Smooth muscle cell (in vitro differentiated cells): Measurements from ENCODE around the gene CD300A. TPM values are rescaled to one million over a fixed set of nuclear protein-coding genes. Genes with fewer than 3 reads are reported as not detected.

ENCODE experiments used
- DNase-seq: peaks from one replicate; lab custom pipeline; 2025; ENCODE audit not compliant: unreplicated experiment; lab: John Stamatoyannopoulos, UW
- H2AFZ ChIP-seq: fragments of 200-600 bp; sonication (generic); 2 replicates; pipeline ENCODE4 v1.6.0; 2016; ENCODE audit warnings: antibody characterized with exemption, low read depth, mild to moderate bottlenecking
- H3F3A ChIP-seq: fragments of 200-600 bp; sonication (generic); 2 replicates; pipeline ENCODE4 v1.6.0; 2017; ENCODE audit warnings: antibody characterized with exemption, low read depth
- H3K27ac ChIP-seq: fragments of 200-600 bp; sonication (generic); 2 replicates; pipeline ENCODE4 v1.5.1; 2016; ENCODE audit warnings: low read depth, mild to moderate bottlenecking
- H3K27me3 ChIP-seq: fragments of 200-600 bp; sonication (generic); 2 replicates; pipeline ENCODE4 v1.6.1; 2016; ENCODE audit warnings: low read depth, mild to moderate bottlenecking
- H3K36me3 ChIP-seq: fragments of 200-600 bp; sonication (generic); 2 replicates; pipeline ENCODE4 v1.5.1; 2016; ENCODE audit warnings: low read depth
- H3K4me1 ChIP-seq: fragments of 200-600 bp; sonication (generic); 2 replicates; pipeline ENCODE4 v1.5.1; 2016; ENCODE audit warnings: low read depth
- H3K4me2 ChIP-seq: fragments of 200-600 bp; sonication (generic); 2 replicates; pipeline ENCODE4 v1.6.0; 2016; ENCODE audit warnings: mild to moderate bottlenecking
- H3K4me3 ChIP-seq: fragments of 200-600 bp; sonication (generic); 2 replicates; pipeline ENCODE4 v1.5.1; 2016; ENCODE audit warnings: mild to moderate bottlenecking
- H3K79me2 ChIP-seq: fragments of 200-600 bp; sonication (generic); 2 replicates; pipeline ENCODE4 v1.6.0; 2016; ENCODE audit warnings: low read depth, mild to moderate bottlenecking
- H3K9ac ChIP-seq: fragments of 200-600 bp; sonication (generic); 2 replicates; pipeline ENCODE4 v1.6.0; 2016; ENCODE audit warnings: low read depth
- H3K9me3 ChIP-seq: fragments of 200-600 bp; sonication (generic); replicated peaks from 2 replicates; pipeline ENCODE4 v1.5.1; 2016; ENCODE audit warnings: low read depth
- H4K20me1 ChIP-seq: fragments of 200-600 bp; sonication (generic); 2 replicates; pipeline ENCODE4 v1.6.0; 2016; ENCODE audit warnings: low read depth
- WGBS: methylation state at CpG from one replicate; pipeline ENCODE4 v1.1.7; 2016; ENCODE audit warnings: low lambda C conversion rate; 5-methylcytosine and 5-hydroxymethylcytosine counted together
- polyA plus RNA-seq: library from polyadenylated mRNA; unstranded; fragments of >200 nt; fragmentation: Nextera tagmentation; extraction: Ambion mirVana; gene quantifications from 2 replicates; pipeline ENCODE4 v1.2.1, GENCODE V29; 2016
- total RNA-seq: library from RNA; depleted of rRNA; stranded (reverse); fragments of >200 nt; gene quantifications from 2 replicates; pipeline ENCODE4 v1.2.3, GENCODE V29; 2014
- TF ChIP-seq, protein P1 (sequence below): fragments of 200-600 bp; sonication (generic); IDR thresholded peaks from 2 replicates; pipeline ENCODE4 v1.5.1; 2017; ENCODE audit warnings: borderline replicate concordance, mild to moderate bottlenecking, antibody characterized with exemption; ENCODE audit not compliant: insufficient read depth, poor library complexity, severe bottlenecking

CD300A gene
- total and polyA plus RNA-seq, 2 experiments from 2014 or later: not detected

DNA sequence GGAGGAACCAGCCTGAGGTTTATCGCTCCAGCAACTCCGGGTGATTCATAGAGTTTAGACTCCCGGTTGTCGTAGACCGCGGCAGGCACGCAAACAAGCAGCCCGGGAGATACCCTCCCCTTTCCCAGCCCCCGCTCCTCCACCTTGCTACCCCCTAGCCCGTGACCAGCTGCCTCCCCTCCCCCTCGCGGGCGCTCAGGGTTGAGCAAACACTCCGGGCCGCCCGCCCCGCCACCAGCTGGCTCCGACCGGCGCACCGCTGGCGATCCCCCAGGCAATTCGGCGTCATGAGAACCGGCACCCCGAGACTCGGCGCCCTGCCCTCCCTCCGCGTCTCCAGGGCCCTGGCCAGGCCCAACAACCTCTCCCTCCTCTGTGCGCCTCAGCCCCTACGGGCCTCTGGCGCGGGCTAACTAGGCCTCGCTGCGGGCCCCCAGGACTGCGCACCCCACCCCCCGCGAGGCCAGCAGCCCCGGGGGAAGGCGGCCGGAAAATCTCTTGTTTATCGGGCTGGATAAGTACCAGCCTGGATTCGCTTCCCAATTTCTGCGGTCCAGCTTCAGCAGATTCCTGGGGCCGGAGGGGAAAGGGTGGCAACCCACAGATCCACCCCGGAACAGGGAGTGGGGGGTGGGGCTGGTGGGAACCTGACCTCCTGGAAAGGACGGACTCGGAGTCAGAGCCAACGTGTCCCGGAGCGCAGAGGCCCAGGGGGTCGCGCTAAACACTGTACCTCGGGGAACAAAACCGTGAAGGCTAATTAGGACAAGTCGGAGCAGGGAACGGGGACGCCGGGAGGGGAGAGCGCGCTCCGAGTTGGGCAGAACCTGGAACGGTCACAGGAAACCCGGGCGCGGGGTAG is 35.5 kb upstream of the CD300A start:
- Histone ChIP-seq H3F3A (no peaks in the 10 kb centered on the region), H3K27ac (peak overlapping the region; percentile 96), H3K4me1 (peaks cover 17% of the 10 kb centered on the region), H3K4me3 (peak overlapping the region; percentile 71), H3K9me3 (no peaks in the 10 kb centered on the region), H3K79me2 (peaks cover 40% of the 10 kb centered on the region), H3K9ac (peak overlapping the region; percentile 86), H4K20me1 (peaks cover 31% of the 10 kb centered on the region), H3K36me3 (no peaks in the 10 kb centered on the region), H2AFZ (peak overlapping the region; percentile 71), H3K27me3 (no peaks in the 10 kb centered on the region), H3K4me2 (peak overlapping the region; percentile 92)
- TF ChIP-seq, protein P1, sequence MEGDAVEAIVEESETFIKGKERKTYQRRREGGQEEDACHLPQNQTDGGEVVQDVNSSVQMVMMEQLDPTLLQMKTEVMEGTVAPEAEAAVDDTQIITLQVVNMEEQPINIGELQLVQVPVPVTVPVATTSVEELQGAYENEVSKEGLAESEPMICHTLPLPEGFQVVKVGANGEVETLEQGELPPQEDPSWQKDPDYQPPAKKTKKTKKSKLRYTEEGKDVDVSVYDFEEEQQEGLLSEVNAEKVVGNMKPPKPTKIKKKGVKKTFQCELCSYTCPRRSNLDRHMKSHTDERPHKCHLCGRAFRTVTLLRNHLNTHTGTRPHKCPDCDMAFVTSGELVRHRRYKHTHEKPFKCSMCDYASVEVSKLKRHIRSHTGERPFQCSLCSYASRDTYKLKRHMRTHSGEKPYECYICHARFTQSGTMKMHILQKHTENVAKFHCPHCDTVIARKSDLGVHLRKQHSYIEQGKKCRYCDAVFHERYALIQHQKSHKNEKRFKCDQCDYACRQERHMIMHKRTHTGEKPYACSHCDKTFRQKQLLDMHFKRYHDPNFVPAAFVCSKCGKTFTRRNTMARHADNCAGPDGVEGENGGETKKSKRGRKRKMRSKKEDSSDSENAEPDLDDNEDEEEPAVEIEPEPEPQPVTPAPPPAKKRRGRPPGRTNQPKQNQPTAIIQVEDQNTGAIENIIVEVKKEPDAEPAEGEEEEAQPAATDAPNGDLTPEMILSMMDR: no peak
- WGBS: 1% methylated on average over 35 of the region's 67 CpGs
- DNase-seq: peak; percentile 86

DNA sequence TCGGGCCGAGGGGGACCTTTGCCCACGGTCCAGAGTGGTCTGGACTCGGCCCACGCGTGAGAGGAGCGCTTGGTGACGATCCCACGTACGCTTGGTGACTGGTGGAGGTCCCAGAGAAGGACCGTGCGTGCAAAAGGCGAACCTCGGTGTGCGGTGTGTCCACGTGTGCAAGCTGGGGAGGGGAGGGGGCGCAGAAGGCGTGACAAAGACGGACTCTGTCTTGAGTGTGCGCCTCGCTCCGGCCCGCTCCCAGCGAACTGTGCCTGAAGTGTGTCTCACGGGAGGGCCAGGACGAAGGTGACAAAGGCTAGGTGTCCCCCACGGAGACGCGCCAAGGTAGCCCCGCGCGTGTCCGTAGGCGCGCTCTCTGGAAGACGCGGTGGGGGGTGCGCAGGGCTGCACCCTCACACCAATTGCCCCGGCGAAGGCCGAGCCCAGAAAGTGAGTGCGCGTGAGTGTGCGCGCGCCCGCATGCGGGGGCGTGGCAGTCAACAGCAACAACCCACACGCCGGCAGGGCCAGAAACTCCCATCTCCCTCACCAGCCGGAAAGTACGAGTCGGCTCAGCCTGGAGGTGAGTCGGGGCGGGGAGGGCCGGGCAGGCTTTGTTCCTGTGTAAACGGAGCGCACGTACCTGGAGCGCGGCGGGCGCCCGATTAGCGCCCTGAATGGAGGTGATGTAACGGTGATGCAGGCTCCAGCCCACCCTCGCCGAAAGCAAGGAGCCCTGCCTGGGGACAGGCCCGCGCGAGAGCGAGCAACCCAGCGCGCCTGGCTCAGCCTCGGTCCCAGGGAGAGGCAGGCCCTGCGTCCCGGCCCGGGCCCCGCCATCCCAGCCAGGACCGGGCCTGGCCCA is 34.6 kb upstream of the CD300A start, which contains the start of gene GPRC5C:
GPRC5C (plus strand) TSS at position 521 of the 856 bp plus-strand sequence. CDS start 7,689 bp downstream, outside the sequence.
- Histone ChIP-seq H3F3A (no peaks in the 10 kb centered on the region), H3K36me3 (no peaks in the 10 kb centered on the region), H3K9ac (peak within 1 kb of the TSS; percentile 86), H3K4me2 (peak within 1 kb of the TSS; percentile 92), H3K27ac (peak within 1 kb of the TSS; percentile 96), H3K9me3 (no peaks in the 10 kb centered on the region), H3K27me3 (no peaks in the 10 kb centered on the region), H2AFZ (peak within 1 kb of the TSS; percentile 71), H3K79me2 (peaks cover 49% of the 10 kb centered on the region), H3K4me1 (peaks cover 17% of the 10 kb centered on the region), H4K20me1 (peaks cover 40% of the 10 kb centered on the region), H3K4me3 (peak within 1 kb of the TSS; percentile 71)
- under 1% methylated on average over 66 of the region's 81 CpGs for WGBS
- TF ChIP-seq, protein P1: no peak
- DNase-seq: peak; percentile 50

DNA sequence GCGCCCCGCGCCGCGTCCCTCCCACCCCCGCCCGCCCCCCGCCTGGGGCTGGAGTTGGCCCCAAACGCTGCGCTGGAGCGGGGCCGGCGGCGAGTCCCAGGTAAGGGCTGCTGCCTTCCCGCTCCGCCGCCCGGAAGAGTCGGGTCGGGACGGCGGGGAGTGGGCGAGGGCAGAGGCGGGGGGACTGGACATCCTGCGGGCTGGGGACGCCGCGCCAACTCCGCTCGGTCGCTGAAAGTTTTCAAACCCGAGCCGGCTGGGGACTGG is 34.1 kb upstream of the CD300A start:
- Histone ChIP-seq H3K79me2 (peaks cover 54% of the 10 kb centered on the region), H3K4me1 (peaks cover 16% of the 10 kb centered on the region), H3K36me3 (no peaks in the 10 kb centered on the region), H2AFZ (peak overlapping the region; percentile 16), H3K27me3 (no peaks in the 10 kb centered on the region), H3K4me2 (peak overlapping the region; percentile 92), H3K4me3 (peak overlapping the region; percentile 71), H3K9me3 (no peaks in the 10 kb centered on the region), H3K9ac (peak overlapping the region; percentile 86), H4K20me1 (peaks cover 45% of the 10 kb centered on the region), H3F3A (no peaks in the 10 kb centered on the region), H3K27ac (peak overlapping the region; percentile 96)
- DNase-seq: no peak
- TF ChIP-seq, protein P1: no peak
- no CpG with 5 or more reads among the region's 33 CpGs for WGBS
